NCI-H1048 (cell line): ENCODE data around the gene MYO9B.

Source experiments
- DNase-seq: peaks from one replicate; lab custom pipeline; 2025; lab: John Stamatoyannopoulos, UW

Gene MYO9B

DNA sequence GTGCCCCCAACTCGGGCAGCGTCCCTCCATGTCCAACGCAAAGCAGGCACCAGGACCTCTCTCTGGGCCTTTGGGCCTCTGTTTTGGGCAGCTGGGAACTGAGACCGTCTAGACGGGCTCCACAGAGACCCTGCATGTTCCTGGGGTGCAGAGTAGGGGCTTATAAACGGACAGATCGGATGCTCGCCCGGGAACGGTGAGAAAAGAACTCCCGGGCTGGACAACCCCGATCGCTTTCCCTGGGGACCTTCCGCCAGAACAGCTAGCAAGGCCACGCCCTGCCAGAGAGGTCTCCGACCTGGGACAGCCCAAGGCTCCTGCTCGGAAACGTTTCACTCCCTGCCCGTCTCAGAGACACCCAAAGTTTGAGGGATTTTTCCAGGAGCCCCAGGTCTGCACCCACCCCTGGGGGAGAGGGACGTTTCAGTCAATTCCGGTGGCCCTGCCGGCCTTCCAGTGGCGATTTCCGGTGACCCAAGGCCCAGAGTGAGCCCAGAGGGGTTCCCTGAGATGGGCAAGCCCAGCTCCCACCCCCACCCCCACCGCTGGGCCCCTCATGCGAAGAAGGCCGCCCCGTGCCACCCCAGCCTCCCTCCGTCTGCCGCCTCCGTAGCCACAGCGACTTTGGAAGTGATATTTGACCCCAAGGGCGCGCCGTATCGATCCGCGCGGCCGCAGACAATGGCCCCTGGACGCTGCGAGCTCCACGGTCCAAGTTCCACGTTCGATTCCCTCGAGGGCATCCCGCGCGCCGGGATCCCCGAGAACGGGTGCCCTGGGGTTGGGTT lies 168.4 kb downstream of the MYO9B start:
- no peak for DNase-seq

DNA sequence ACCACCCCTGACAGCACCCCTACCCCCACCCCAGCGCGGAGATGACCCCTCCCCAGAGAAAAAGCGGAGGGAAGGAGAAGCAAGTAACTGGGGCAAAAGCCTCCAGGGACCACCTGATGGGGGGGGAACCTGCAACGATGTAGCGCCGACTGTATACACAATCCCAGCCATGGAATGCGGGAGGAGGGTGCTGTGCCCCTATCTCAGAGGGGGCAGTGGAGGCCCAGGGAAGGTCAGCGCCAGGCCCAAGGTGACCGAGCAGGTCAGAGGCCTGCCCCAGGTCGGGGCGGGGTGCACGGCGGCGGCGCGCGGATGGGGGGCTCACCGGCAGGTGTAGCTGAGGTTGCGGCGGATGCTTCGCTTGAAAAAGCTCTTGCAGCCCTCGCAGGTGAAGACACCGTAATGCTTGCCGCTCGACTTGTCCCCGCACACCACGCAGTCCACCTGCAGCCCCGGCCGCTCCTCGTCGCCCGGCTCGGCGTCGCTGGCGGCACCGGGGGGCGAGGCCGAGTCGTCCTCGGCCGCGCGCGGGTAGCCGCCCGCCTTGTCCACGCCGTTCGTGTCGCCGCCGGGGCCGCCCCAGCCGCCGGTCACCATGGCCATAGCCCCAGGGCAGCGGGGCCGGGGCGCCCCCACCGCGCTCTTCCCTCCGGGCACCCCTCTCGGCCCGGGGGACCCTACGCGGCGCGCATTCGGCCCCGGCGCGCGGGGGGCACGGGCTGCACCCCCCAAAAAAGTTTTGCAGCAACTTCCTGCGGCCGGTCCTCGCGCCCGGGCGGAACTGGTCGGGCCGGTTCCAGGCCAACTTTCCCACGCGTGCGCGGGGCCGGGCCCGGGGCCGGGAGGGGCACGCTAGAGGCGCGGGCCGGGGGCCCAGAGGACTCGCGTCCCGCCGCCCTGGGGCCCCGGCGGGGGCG lies 169.3 kb downstream of the MYO9B start:
- no peak for DNase-seq

DNA sequence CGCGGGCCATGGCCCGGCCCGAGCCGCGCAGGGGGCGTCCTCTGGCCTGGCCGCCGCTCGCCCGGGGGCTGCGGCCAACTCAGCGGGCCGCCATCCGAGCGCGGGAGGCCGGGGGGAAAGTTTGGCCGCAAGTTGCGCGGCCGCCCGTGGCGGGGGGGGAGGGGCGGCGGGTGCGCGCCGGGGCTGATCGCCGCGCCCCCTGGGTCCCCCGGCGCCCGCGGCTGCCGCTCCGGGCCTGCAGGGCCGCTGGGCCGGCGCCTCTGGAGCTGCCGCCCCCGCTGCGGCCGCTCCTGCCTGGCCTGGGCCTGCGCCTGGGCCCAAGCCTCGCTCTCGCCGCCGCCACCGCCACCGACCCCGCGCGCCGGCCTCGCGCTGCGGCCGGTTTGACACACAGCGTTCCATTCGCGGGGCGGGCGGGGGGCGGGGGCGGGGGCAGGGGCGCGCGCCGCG lies 170.0 kb downstream of the MYO9B start, which contains the start of gene NR2F6:
NR2F6 (minus strand) TSS at position 385 of the 450 bp plus-strand sequence. CDS start 699 bp downstream, outside the sequence.
- no peak for DNase-seq

DNA sequence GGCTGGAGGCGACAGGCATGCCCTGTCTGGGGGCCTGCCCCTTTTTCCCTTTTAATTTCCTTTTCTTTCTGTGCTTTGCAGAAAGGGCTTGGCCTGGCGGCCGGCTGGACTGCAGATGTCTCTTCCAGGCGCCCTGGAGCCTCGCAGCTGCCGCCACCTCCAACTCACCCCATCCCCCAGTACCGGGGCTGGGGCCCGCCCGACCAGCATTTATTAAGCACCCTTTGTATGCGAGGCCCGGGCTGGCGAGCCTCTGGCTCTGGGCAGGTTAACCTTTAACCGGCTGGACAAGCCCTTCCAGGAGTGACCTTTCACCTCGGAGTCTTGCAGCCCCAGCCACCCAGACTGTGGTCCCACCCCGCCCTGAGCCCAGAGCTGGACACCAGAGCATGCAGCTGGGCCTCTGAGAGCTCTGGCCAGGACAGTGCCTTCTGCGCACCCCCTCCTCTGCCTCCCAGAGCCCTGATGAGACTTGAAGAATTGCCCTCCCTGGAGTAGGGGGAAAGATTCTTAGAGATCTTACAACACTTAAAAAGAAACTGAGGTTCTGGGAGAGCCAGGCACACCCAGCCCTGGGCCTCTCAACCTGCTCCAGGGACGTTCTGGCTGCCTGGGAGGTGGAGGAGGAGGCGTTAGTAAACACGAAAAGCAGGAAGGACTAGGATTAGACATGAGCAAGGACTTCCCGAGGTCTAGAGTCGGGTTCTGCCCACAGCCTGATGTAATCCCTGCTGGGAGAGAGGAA lies 171.3 kb downstream of the MYO9B start:
- DNase-seq: no peak

DNA sequence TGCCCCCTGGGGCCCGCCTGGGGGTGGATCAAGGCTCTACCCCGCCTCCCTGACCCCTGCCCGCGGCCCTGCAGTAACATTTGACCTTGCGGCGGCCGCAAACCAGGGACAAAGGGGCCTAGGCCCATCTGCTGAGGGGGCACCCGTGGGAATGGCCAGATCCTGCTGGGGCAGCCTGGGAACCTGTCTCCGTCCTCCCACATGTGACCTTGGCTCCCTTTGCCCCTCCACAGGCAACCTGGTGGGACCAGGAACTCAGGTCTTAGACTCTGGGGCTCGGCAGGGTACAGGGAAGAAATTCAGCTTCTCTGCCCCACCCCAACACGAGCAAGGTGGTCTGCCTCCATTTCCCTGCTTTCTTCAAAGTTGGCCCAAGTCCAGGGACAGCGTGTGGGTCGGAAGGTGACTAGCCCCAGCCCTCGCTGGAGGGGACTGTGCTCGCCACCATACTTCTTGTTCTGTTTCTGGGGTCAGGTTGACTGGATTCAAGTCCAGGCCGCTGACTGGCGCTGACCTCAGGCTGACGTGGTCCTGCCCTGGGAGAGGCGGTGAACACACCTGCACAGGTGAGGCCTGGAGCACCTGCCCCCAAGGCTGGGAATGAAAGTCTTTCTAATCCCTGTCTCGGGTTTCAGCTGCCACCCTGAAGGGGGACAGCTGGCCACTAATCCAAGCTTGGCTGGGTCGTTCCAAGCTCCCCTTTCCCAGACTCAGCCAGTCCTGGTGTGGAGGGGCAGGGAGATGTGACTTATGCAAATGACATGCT lies 172.6 kb downstream of the MYO9B start:
- DNase-seq: no peak

DNA sequence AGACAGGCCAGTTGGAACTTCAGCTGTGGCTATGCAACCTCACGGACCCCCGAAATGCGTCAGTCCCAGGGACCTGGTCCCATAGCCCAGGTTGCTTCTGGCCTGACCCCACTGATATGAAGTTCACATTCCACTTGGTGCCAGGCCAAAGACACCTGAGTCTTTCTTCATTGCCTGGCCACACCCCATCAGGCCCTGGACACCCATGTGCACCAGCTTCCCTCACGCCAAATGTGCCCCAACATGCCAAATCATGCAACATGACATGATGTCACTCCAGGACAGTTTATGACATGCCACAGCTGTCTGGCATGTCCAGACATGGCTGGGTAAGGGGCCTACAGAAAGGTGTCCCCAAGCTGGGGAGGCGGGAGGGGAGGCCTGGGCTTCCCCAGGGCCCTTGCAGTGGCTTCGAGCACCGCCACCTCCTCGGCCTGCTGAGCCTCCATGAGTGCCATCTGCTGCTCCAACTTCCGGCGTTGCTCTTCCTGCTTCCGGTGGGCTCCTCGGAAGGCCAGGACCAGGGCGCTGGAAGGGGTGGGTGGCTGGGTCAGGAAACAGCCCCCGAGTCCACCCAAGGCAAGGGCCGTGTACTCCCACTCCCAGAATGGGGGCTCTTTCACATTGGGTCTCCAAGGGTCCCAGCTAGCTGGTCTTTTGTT lies 174.4 kb downstream of the MYO9B start:
- DNase-seq: no peak

DNA sequence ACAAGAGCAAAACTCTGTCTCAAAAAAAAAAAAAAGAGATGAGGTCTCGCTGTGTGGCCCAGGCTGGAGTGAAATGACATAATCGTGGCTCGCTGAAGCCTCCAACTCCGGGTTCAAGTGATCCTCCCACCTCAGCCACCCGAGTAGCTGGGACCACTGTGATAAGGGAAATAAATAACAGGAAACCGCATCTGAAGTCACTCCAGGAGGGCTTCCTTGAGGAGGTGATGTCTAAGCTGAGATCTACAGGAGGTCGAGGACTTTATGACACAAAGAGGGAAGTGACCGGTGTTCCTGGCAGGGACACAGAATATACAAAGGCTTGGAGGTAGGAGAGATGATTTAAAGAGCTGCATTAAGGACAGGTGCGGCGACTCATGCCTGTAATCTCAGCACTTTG lies 179.1 kb downstream of the MYO9B start:
- no peak for DNase-seq

DNA sequence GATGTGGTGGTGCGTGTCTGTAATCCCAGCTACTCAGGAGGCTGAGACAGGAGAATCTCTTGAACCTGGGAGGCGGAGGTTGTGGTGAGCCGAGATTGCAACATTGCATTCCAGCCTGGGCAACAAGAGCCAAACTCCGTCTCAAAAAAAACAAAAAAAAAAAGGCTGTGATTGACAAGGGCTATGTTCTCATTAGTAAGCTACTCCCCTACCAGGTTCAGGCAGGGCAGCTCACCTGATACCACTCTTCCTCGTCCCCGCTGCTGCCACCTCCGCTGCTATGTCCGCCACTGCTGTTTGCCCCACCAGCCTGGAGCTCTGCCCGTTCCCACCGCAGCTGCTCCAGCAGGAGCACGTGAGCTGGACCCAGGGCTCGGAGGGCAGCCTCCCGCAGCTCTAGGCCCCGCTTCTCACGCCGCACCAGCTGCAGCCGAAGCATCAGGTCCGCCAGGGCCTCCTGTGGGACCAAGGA lies 179.6 kb downstream of the MYO9B start:
- no peak for DNase-seq

DNA sequence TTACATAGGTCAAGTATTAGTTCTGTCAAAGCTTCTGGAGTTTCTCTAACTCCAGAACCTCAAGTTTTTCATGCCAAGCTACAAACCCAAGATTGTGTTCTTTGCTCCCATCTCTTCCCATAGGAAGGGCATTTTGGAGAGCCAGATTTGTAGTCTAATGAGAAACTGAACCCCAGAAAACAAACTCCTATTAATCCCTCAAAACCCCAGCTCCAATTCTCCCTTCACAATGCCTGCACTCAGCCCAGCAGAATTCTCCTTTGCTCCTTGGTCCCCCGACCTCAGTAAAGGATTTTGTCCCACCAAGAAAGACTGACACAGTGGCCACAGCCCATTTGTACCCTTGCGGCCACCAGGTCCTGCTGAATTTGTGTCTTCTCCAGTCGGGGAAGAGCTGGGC lies 180.6 kb downstream of the MYO9B start:
- no peak for DNase-seq

DNA sequence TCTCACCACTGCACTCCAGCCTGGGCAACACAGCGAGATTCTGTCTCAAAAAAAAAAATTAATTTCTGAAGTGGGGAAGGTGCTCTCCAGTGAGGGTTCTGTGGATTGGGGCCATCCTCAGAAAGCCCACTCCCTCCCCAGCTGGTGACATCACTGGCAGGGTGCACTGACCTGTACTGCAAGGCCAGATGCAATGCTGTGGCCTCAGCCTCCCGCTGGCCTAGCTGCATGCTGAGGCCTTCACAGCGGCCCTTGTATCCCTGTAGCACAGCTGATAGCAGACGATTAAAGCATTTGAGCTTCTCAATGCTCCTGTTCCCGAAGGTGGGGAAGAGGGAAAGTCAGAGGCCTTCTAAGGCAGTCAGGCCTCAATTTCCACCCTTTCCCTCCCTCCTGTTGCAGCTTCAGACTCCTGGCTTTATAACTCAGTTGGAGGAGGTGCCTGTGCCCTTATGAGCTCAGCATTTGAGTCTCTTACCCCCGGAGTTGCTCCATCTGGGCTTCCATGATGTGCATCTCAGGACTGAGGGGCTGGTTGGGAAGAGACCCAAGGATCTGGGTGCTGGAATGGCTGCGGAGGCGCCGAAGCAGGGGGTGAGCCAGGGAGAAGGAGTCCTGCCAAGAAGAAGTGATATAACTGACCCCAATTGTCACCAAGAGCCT lies 183.7 kb downstream of the MYO9B start:
- DNase-seq: no peak

DNA sequence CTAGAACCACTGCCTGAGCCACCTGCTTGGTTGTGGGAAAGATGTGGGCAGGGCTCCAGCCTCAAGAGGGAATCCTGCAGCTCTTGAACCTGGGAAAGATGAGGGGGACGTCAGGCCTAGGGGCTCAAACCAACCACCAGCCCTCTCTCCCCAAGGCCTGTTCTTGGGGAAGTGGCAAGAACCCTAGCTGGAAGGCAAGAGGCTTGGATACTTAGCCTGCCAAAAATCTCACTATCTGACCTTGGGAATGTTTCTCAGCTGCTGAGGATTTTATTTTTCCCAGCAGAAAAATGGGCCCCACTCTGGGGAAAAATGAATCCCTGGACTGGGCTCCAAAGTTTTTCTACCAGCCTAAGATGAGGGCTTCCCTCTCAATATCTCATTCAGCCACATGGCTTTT lies 184.4 kb downstream of the MYO9B start:
- DNase-seq: no peak

DNA sequence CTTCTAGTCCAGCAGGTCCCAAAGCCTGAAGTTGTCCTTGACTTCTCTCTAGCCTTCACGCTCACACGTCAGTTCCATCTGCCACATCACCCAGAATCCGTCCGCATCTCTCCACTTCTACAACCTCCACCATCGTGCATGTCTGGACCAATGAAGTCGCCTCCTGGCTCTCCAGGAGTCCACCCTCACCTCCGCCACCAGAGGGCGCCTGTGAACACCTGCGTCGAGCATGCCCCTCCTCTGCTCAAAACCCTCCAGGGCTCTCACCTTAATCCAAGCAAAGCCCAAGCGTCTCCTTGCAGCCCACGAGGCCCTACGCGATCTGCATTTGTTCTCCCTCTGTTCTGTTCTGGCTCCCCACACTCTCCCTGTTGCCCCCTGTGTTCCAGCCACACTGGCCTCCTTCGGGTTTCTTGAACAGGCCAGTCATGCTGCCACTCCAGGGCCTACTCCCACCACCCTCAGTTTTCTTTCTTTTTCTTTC lies 185.3 kb downstream of the MYO9B start:
- DNase-seq: peak; percentile 83

DNA sequence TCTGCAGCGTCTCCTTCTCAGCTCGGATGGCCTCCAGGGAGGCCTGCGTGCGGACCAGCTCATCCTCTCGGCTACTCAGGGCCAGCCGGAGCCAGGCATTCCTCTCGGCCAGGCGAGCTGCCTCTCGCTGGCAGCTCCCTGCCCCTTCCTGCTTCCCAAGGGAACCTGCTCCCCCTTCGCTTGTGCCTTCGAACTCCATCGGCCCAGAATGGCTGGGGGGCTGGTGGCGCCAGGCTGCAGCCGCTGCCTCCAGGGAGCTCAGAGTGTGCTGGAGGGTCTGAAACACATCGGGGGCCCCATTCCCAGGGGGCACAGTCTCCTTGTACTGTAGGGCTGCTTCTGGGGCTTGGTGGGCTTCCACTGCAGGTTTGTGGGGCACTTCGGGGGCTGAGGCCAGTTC lies 187.0 kb downstream of the MYO9B start:
- DNase-seq: no peak
